HL-60 (cell line): ENCODE results near the gene LGR4.

ENCODE experiments used
- DNase-seq, 2 experiments: peaks; one replicate each; pipeline ENCODE4 v3.0.0-alpha.2; 2010 to 2020; ENCODE audit warnings: low read depth in 1 of 2, low spot score in 1 of 2
- H3K27ac ChIP-seq: fragments of 250-450 bp; sonication (Bioruptor Pico); replicated peaks from 2 replicates; pipeline ENCODE4 v1.5.1; 2020; ENCODE audit warnings: mild to moderate bottlenecking, moderate library complexity
- H3K27me3 ChIP-seq: fragments of 250-450 bp; sonication (Bioruptor Pico); 2 replicates; pipeline ENCODE4 v1.5.1; 2021; ENCODE audit warnings: mild to moderate bottlenecking, moderate library complexity; ENCODE audit not compliant: insufficient read depth, poor library complexity, severe bottlenecking
- H3K4me3 ChIP-seq: replicated peaks from 2 replicates; pipeline ENCODE4 v1.5.1; 2011; ENCODE audit warnings: mild to moderate bottlenecking, control low read depth, low read length; ENCODE audit not compliant: insufficient read depth
- GABPA ChIP-seq: IDR thresholded peaks from 2 replicates; pipeline ENCODE4 v1.6.1; 2012; ENCODE audit warnings: low read depth
- POLR2AphosphoS5 ChIP-seq: IDR thresholded peaks from 2 replicates; pipeline ENCODE4 v1.6.1; 2012; ENCODE audit warnings: low read depth
- SPI1 ChIP-seq: IDR thresholded peaks from 2 replicates; pipeline ENCODE4 v1.6.1; 2012; ENCODE audit warnings: low read depth, mild to moderate bottlenecking, borderline replicate concordance
- TF ChIP-seq, protein P1 (sequence below): IDR thresholded peaks from one replicate; pipeline ENCODE4 v1.5.1; 2011; ENCODE audit warnings: low read length, control low read depth, inconsistent platforms; ENCODE audit not compliant: insufficient read depth
- TF ChIP-seq, protein P2 (sequence below): IDR thresholded peaks from 2 replicates; pipeline ENCODE4 v1.6.1; 2012; ENCODE audit warnings: low read depth; ENCODE audit not compliant: insufficient replicate concordance

LGR4 gene

GRCh38 chr11:27464909-27465308, 7.7 kb downstream of the LGR4 start:
- Histone ChIP-seq H3K4me3 (no peak overlapping the region), H3K27ac (no peak overlapping the region)
- TF ChIP-seq, protein P1, sequence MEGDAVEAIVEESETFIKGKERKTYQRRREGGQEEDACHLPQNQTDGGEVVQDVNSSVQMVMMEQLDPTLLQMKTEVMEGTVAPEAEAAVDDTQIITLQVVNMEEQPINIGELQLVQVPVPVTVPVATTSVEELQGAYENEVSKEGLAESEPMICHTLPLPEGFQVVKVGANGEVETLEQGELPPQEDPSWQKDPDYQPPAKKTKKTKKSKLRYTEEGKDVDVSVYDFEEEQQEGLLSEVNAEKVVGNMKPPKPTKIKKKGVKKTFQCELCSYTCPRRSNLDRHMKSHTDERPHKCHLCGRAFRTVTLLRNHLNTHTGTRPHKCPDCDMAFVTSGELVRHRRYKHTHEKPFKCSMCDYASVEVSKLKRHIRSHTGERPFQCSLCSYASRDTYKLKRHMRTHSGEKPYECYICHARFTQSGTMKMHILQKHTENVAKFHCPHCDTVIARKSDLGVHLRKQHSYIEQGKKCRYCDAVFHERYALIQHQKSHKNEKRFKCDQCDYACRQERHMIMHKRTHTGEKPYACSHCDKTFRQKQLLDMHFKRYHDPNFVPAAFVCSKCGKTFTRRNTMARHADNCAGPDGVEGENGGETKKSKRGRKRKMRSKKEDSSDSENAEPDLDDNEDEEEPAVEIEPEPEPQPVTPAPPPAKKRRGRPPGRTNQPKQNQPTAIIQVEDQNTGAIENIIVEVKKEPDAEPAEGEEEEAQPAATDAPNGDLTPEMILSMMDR: no peak
- TF ChIP-seq GABPA (no peak), SPI1 (no peak), POLR2AphosphoS5 (no peak)
- TF ChIP-seq, protein P2, sequence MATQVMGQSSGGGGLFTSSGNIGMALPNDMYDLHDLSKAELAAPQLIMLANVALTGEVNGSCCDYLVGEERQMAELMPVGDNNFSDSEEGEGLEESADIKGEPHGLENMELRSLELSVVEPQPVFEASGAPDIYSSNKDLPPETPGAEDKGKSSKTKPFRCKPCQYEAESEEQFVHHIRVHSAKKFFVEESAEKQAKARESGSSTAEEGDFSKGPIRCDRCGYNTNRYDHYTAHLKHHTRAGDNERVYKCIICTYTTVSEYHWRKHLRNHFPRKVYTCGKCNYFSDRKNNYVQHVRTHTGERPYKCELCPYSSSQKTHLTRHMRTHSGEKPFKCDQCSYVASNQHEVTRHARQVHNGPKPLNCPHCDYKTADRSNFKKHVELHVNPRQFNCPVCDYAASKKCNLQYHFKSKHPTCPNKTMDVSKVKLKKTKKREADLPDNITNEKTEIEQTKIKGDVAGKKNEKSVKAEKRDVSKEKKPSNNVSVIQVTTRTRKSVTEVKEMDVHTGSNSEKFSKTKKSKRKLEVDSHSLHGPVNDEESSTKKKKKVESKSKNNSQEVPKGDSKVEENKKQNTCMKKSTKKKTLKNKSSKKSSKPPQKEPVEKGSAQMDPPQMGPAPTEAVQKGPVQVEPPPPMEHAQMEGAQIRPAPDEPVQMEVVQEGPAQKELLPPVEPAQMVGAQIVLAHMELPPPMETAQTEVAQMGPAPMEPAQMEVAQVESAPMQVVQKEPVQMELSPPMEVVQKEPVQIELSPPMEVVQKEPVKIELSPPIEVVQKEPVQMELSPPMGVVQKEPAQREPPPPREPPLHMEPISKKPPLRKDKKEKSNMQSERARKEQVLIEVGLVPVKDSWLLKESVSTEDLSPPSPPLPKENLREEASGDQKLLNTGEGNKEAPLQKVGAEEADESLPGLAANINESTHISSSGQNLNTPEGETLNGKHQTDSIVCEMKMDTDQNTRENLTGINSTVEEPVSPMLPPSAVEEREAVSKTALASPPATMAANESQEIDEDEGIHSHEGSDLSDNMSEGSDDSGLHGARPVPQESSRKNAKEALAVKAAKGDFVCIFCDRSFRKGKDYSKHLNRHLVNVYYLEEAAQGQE: no peak

GRCh38 chr11:27464289-27464696, 8.3 kb downstream of the LGR4 start:
- H3K4me3 ChIP-seq: no peak overlapping the region
- TF ChIP-seq GABPA (no peak), SPI1 (no peak), POLR2AphosphoS5 (no peak)
- TF ChIP-seq, protein P2: no peak
- TF ChIP-seq, protein P1: no peak
- H3K27me3 ChIP-seq: no peaks in the 10 kb centered on the region
- no peak overlapping the region for H3K27ac ChIP-seq
- DNase-seq: no peak

More at GRCh38 chr11:27464909-27465308, 7.7 kb downstream of the LGR4 start:
- no peak for DNase-seq
- no peaks in the 10 kb centered on the region for H3K27me3 ChIP-seq

DNA sequence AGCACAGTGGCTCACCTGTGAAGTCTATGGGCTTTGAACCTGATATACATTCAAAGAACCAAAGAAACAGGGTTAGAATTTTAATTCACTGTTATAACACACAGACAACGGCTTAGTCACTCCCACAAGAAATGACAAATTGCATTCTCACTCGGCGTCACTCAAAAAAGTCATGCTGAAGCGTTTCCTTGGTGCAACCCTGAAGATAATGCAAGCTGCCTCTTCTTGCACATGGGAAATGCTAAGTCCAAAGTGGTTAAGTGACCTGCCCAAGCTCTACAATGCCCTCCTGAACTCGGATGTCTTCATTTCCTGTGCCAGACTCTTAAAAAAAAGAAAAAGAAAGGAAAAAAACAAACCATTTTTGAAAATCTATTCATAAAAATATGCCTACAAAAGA, 10.0 kb downstream of the LGR4 start:
- Histone ChIP-seq H3K27me3 (no peaks in the 10 kb centered on the region), H3K27ac (no peak overlapping the region), H3K4me3 (no peak overlapping the region)
- DNase-seq: no peak
- TF ChIP-seq, protein P1: no peak
- TF ChIP-seq GABPA (no peak), POLR2AphosphoS5 (no peak), SPI1 (no peak)
- TF ChIP-seq, protein P2: no peak
